Endothelial cell of umbilical vein (primary cell): ENCODE data around the gene SHISA6. TPM values are rescaled to one million over a fixed set of nuclear protein-coding genes. Genes with fewer than 3 reads are reported as not detected.

Experiments used
- BruUV-seq: library from RNA; stranded (reverse); fragments of 400-500 nt; replicated peaks from 2 replicates; lab custom pipeline; 2021; lab: Mats Ljungman, UMichigan
- CTCF ChIA-PET: fragments of 300-600, 350-600 bp; sonication (Branson Sonifier 250); formaldehyde crosslinking; loops from one replicate; lab custom pipeline; 2021; ENCODE audit warnings: antibody characterized with exemption, inconsistent platforms; lab: Charles Lee
- POLR2A ChIA-PET: fragments of 300-600, 350-600 bp; sonication (Branson Sonifier 250); formaldehyde crosslinking; loops from one replicate; lab custom pipeline; 2021; ENCODE audit warnings: antibody characterized with exemption, inconsistent platforms; lab: Charles Lee
- DNase-seq: peaks from one replicate; pipeline ENCODE4 v3.0.0-alpha.2; 2011; ENCODE audit warnings: low read depth, low spot score
- FAIRE-seq: peaks from 2 replicates; lab custom pipeline; 2011; peaks lifted over from hg19 to GRCh38; lab: Jason Lieb, UNC
- H2AFZ ChIP-seq: 2 replicates; pipeline ENCODE4 v1.6.0; 2012; ENCODE audit warnings: low read depth, low read length, control low read depth, inconsistent platforms
- H3K27ac ChIP-seq: 2 replicates; pipeline ENCODE4 v1.5.1; 2011; ENCODE audit warnings: low read depth, mild to moderate bottlenecking, control low read depth, low read length, moderate library complexity; ENCODE audit not compliant: insufficient read depth
- H3K27me3 ChIP-seq, 2 experiments: 2 replicates each; pipeline versions ENCODE4 v1.6.0 to v1.6.1; 2011; ENCODE audit warnings: low read length in 2 of 2, mixed read lengths in 1 of 2; ENCODE audit not compliant: control insufficient read depth in 2 of 2, insufficient read depth in 2 of 2
- H3K36me3 ChIP-seq, 2 experiments: 2 replicates in 1 of 2; 3 replicates in 1 of 2; pipeline ENCODE4 v1.5.1; 2011; ENCODE audit warnings: low read length in 2 of 2, mild to moderate bottlenecking in 1 of 2, moderate library complexity in 1 of 2; ENCODE audit not compliant: control insufficient read depth in 2 of 2, insufficient read depth in 2 of 2; ENCODE audit errors: extremely low read depth in 1 of 2
- H3K4me1 ChIP-seq: 3 replicates; pipeline ENCODE4 v1.5.1; 2011; ENCODE audit warnings: mild to moderate bottlenecking, low read length; ENCODE audit not compliant: control insufficient read depth, insufficient read depth; ENCODE audit errors: extremely low read depth
- H3K4me2 ChIP-seq: 2 replicates; pipeline ENCODE4 v1.6.1; 2011; ENCODE audit warnings: low read length, control low read depth, mixed read lengths; ENCODE audit not compliant: insufficient read depth
- H3K4me3 ChIP-seq, 3 experiments: fragments of 200-600 bp in 1 of 3; sonication (generic), shearing (Covaris generic) in 1 of 3; replicated peaks in 1 of 3; 2 replicates each; pipeline ENCODE4 v1.5.1; 2011 to 2016; ENCODE audit warnings: control low read depth in 3 of 3, low read length in 3 of 3, mild to moderate bottlenecking in 2 of 3, inconsistent platforms in 1 of 3, low read depth in 1 of 3, moderate library complexity in 1 of 3; ENCODE audit not compliant: insufficient read depth in 1 of 3
- H3K79me2 ChIP-seq: 2 replicates; pipeline ENCODE4 v1.6.0; 2012; ENCODE audit warnings: low read length, inconsistent platforms; ENCODE audit not compliant: control insufficient read depth, insufficient read depth
- H3K9ac ChIP-seq: replicated peaks from 2 replicates; pipeline ENCODE3; 2011; ENCODE audit warnings: low read length, control low read depth; ENCODE audit not compliant: insufficient read depth; ENCODE audit errors: extremely low read depth
- H3K9me1 ChIP-seq: replicated peaks from 3 replicates; pipeline ENCODE4 v1.6.0; 2011; ENCODE audit warnings: mild to moderate bottlenecking, low read length; ENCODE audit not compliant: control insufficient read depth, insufficient read depth; ENCODE audit errors: extremely low read depth
- H3K9me3 ChIP-seq: replicated peaks from 2 replicates; pipeline ENCODE4 v1.5.1; 2012; ENCODE audit warnings: low read length, inconsistent platforms; ENCODE audit not compliant: control insufficient read depth, insufficient read depth
- H4K20me1 ChIP-seq: replicated peaks from 2 replicates; pipeline ENCODE3; 2011; ENCODE audit warnings: mild to moderate bottlenecking, low read length; ENCODE audit not compliant: control insufficient read depth, insufficient read depth; ENCODE audit errors: extremely low read depth
- EZH2 ChIP-seq: IDR thresholded peaks from 2 replicates; pipeline ENCODE4 v1.6.1; 2012; ENCODE audit warnings: borderline replicate concordance, low read depth, mild to moderate bottlenecking, moderate library complexity, low read length, inconsistent platforms; ENCODE audit not compliant: severe bottlenecking
- FOS ChIP-seq: IDR thresholded peaks from 2 replicates; pipeline ENCODE4 v1.6.1; 2011; ENCODE audit warnings: mild to moderate bottlenecking, low read length, moderate library complexity, borderline replicate concordance; ENCODE audit not compliant: insufficient read depth
- GATA2 ChIP-seq: IDR thresholded peaks from 2 replicates; pipeline ENCODE4 v1.7.0; 2011; ENCODE audit warnings: low read depth, mild to moderate bottlenecking, moderate library complexity, mixed read lengths, low read length; ENCODE audit not compliant: insufficient read length, insufficient read depth
- JUN ChIP-seq: IDR thresholded peaks from 2 replicates; pipeline ENCODE4 v1.6.1; 2011; ENCODE audit warnings: borderline replicate concordance, low read depth; ENCODE audit not compliant: insufficient read length, insufficient read depth
- MYC ChIP-seq: IDR thresholded peaks from one replicate; pipeline ENCODE4 v1.6.1; 2011; ENCODE audit warnings: mild to moderate bottlenecking, low read depth, low read length
- POLR2A ChIP-seq: IDR thresholded peaks from 2 replicates; pipeline ENCODE4 v1.6.1; 2012; ENCODE audit warnings: low read depth, mild to moderate bottlenecking, control low read depth, low read length
- POLR2AphosphoS5 ChIP-seq: IDR thresholded peaks from 2 replicates; pipeline ENCODE4 v1.6.1; 2012; ENCODE audit warnings: low read depth, mild to moderate bottlenecking, control low read depth, low read length, moderate library complexity; ENCODE audit not compliant: insufficient read depth
- dilution Hi-C: fragments of 300-500 bp; cut with MboI; formaldehyde crosslinking; loops from one replicate; pipeline ENCODE4 v1.15.0; 2019; ENCODE audit warnings: low sequenced_read_pairs; ENCODE audit not compliant: extremely low pct_ligation_motif_present
- intact Hi-C: fragments of 100-400 bp; cut with micrococcal nuclease; formaldehyde crosslinking; loops from one replicate; pipeline ENCODE4 v1.10.0; 2022
- polyA plus RNA-seq, 4 experiments: library from polyadenylated mRNA; depleted of rRNA in 3 of 4; stranded (reverse) in 3 of 4; unstranded in 1 of 4; fragments of >200 nt; gene quantifications; 2 replicates each; pipeline versions ENCODE4 v1.2.1 to v1.2.3, GENCODE V29; 2011 to 2012; ENCODE audit warnings: missing spikeins in 1 of 4
- total RNA-seq: library from RNA; stranded (reverse); gene quantifications from 2 replicates; pipeline ENCODE4 v1.2.3, GENCODE V29; 2021
- TF ChIP-seq, protein P1 (sequence below): IDR thresholded peaks from 2 replicates; pipeline ENCODE4 v1.6.1; 2011; ENCODE audit not compliant: insufficient read depth, insufficient read length
- TF ChIP-seq, protein P2 (sequence below), 2 donors: IDR thresholded peaks; 1 replicate in 1 of 2; 2 replicates in 1 of 2; pipeline ENCODE4 v1.5.1; 2011; ENCODE audit warnings: low read length in 2 of 2, mild to moderate bottlenecking in 2 of 2, moderate library complexity in 2 of 2, control low read depth in 1 of 2, inconsistent platforms in 1 of 2, low read depth in 1 of 2; ENCODE audit not compliant: insufficient read depth in 1 of 2; ENCODE audit errors: extremely low read depth in 1 of 2

Gene SHISA6
- total and polyA plus RNA-seq, 2 donors (not counting 3 experiments of a cell fraction or from before 2014, with no cell fraction given), result not detected

DNA sequence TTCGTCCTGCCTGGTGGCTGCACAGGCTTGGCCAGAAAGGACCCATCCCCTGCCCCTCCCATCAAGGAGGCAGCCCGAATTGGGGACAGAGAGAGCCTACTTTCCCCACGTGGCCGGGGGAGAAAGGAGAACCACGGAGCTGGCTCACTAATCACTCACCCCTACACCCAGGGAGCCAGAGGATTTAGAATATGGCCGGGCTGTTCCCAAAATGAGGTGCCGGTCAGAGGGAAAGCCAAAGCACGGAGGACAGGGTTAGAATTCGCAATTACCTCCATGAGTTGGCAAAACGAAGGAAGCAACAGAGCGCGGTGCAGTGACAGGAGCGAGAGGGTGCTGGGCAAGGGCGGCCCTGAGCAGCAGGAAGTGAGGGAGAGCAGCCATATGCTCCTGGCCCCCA lies 33.1 kb downstream of the SHISA6 start:
- Histone ChIP-seq H2AFZ (no peak overlapping the region), H3K4me2 (no peak overlapping the region), H3K27ac (no peak overlapping the region), H3K4me3 (no peak overlapping the region), H3K36me3 (no peaks in the 10 kb centered on the region), H3K9me1 (no peaks in the 10 kb centered on the region), H3K4me1 (no peaks in the 10 kb centered on the region), H3K27me3 (no peaks in the 10 kb centered on the region), H3K79me2 (no peaks in the 10 kb centered on the region), H4K20me1 (no peaks in the 10 kb centered on the region), H3K9me3 (peaks cover 5% of the 10 kb centered on the region), H3K9ac (no peak overlapping the region)
- TF ChIP-seq MYC, result no peak
- TF ChIP-seq FOS, result no peak
- no peak for TF ChIP-seq EZH2
- TF ChIP-seq, protein P1, sequence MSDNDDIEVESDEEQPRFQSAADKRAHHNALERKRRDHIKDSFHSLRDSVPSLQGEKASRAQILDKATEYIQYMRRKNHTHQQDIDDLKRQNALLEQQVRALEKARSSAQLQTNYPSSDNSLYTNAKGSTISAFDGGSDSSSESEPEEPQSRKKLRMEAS, result no peak
- no peak for TF ChIP-seq GATA2
- TF ChIP-seq POLR2A, result no peak
- no peak for DNase-seq
- dilution Hi-C loops, result no loop called here
- POLR2A ChIA-PET, result no interaction called here
- FAIRE-seq, result no peak
- no TSS peak for BruUV-seq
- intact Hi-C loops, result no loop called here
- CTCF ChIA-PET, result no interaction called here

DNA sequence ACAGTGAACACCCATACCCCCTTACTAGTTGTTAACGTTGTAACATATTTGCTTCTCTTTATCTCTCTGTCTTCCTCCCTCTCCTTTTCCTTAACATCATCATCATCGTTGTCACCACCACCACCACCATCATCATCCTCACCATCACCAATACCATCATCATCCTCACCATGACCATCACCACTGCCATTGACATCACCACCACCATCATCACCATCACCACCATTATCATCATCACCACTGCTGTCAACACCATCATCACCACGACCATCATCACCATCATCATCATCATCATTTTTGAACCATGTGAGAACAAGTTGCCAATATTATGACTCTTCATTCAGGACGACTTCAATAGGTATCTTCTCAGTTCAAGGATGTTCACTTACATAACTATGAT lies 35.5 kb downstream of the SHISA6 start:
- Histone ChIP-seq H4K20me1 (no peaks in the 10 kb centered on the region), H3K4me1 (no peaks in the 10 kb centered on the region), H3K27me3 (no peaks in the 10 kb centered on the region), H3K9me3 (peaks cover 5% of the 10 kb centered on the region), H3K27ac (no peak overlapping the region), H3K4me2 (no peak overlapping the region), H3K9me1 (no peaks in the 10 kb centered on the region), H3K9ac (no peak overlapping the region), H3K79me2 (no peaks in the 10 kb centered on the region), H2AFZ (no peak overlapping the region), H3K4me3 (no peak overlapping the region), H3K36me3 (no peaks in the 10 kb centered on the region)
- intact Hi-C loops, result no loop called here
- TF ChIP-seq GATA2, result no peak
- TF ChIP-seq, protein P1, result no peak
- no peak for TF ChIP-seq EZH2
- TF ChIP-seq MYC, result no peak
- TF ChIP-seq POLR2AphosphoS5, result no peak
- TF ChIP-seq, protein P2, sequence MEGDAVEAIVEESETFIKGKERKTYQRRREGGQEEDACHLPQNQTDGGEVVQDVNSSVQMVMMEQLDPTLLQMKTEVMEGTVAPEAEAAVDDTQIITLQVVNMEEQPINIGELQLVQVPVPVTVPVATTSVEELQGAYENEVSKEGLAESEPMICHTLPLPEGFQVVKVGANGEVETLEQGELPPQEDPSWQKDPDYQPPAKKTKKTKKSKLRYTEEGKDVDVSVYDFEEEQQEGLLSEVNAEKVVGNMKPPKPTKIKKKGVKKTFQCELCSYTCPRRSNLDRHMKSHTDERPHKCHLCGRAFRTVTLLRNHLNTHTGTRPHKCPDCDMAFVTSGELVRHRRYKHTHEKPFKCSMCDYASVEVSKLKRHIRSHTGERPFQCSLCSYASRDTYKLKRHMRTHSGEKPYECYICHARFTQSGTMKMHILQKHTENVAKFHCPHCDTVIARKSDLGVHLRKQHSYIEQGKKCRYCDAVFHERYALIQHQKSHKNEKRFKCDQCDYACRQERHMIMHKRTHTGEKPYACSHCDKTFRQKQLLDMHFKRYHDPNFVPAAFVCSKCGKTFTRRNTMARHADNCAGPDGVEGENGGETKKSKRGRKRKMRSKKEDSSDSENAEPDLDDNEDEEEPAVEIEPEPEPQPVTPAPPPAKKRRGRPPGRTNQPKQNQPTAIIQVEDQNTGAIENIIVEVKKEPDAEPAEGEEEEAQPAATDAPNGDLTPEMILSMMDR (IDR thresholded peaks at IDR 0.05; ENCODE audit: extremely low read depth in 1 of 2, insufficient read depth in 1 of 2, low read depth in 1 of 2, low read length in 2 of 2), result no peak
- no peak for TF ChIP-seq POLR2A
- no peak for TF ChIP-seq JUN
- no peak for TF ChIP-seq FOS
- BruUV-seq, result no TSS peak
- ChIA-PET CTCF (no interaction called here), POLR2A (no interaction called here)
- no peak for DNase-seq
- dilution Hi-C loops, result no loop called here
- FAIRE-seq, result no peak
